Fibroblast of gingiva (primary cell): ENCODE measurements around the gene NACA.

Experiments used
- DNase-seq: peaks from one replicate; pipeline ENCODE4 v3.0.0-alpha.2; 2011; ENCODE audit warnings: low read depth

The NACA gene

GRCh38 chr12:56687223-56688128 lies 37.6 kb downstream of the NACA start:
- DNase-seq, result peak; percentile 17

DNA sequence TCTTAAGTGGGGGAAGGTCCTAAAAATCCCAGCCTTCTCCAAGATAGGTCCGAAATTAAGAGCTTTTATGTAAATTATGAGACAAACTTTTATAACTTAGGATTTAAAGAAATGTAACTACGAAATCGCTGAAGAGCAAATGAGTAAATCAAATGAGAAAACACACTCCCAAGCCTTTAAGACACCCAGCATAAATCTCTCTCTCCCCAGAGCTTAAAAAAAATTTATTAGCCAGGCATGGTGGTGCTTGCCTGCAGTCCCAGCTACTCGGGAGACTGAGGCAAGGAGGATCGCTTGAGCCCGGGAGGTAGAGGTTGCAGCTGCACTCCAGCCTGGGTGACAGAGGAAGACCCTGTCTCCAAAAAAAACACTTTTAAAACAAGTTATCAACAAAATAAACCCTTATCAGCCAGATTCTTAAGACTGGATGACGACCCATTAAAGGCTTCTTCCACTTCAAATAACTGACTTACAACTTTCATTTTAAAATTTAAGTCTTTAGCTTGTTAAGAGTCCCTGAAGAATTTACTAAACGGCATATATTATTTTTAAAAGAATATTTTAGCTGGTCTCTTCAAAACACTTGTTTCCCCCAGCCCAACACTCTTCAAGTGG lies 40.2 kb downstream of the NACA start:
- no peak for DNase-seq

- no peak for DNase-seq
These were observed 42.8 kb downstream of the NACA start for GRCh38 chr12:56682323-56682722.

- DNase-seq, result no peak
These were observed 45.1 kb downstream of the NACA start for GRCh38 chr12:56679883-56680575.

- no peak for DNase-seq
These were observed 46.2 kb downstream of the NACA start for GRCh38 chr12:56678852-56679251.

DNA sequence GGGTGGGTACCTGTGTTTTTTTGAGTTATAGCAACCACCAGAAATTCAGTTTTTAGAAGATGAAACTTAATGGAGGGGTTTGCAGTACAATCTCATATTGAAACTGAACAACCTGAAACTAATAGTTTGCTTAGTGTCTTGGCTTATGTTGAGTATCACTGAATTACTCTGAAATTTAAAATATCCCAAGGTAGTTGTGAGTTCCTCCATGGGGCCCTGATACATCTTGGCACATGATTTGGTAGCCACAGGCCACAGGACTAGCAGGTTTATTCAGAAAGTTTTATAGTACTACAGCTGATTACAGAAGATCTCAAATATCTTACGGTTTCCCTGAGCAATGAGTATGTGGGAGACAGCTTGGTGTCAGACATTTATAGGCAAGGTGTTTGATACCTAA lies 47.4 kb downstream of the NACA start:
- DNase-seq, result no peak

- no peak for DNase-seq
These were observed 48.1 kb downstream of the NACA start for GRCh38 chr12:56676851-56677580.

- no peak for DNase-seq
These were observed 53.5 kb downstream of the NACA start for GRCh38 chr12:56671608-56672007.

DNA sequence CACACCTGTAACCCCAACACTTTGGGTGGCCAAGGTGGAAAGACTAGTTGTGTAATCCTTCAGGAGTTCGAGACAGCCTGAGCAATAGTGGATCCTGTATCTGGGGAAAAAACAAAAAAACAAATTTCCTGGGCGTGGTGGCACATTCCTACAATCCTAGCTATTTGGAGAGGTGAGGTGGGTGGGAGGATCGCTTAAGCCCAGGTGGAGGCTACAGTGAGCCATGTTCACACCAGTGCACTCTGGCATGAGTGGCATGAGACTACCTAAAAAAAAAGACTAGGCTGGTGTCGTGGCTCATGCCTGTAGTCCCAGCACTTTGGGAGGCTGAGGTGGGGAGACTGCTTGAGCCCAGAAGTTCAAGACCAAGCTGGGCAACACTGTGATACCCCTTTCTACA lies 54.3 kb downstream of the NACA start:
- DNase-seq, result no peak

DNA sequence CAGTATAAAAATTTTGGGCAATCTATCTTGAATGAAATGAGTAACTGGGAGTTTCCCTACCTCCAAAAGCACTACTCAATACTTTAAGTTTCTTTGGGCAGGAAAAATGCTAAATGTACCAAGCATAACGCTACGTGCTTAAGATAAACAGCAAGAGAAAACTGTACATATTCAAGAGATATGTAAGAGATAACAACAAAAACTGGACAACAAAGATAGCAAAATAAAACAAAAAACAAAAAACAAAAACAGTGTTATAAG lies 57.0 kb downstream of the NACA start:
- no peak for DNase-seq
